Ovary (tissue), 3 donors: ENCODE data around the gene RHOBTB1.

Source experiments
- EP300 ChIP-seq: sonication (generic); formaldehyde crosslinking; IDR thresholded peaks from one replicate; pipeline ENCODE4 v1.6.1; 2017; ENCODE audit warnings: antibody characterized with exemption
- POLR2A ChIP-seq: fragments of 450-650 bp; IDR thresholded peaks from one replicate; pipeline ENCODE4 v1.6.1; 2017; ENCODE audit warnings: antibody characterized with exemption, mild to moderate bottlenecking, moderate library complexity
- TF ChIP-seq, protein P1 (sequence below), 3 donors: fragments of 450-650 bp in 2 of 3; fragments of 200-600 bp in 1 of 3; IDR thresholded peaks; one replicate each; pipeline versions ENCODE4 v1.5.1 to v1.8.0; 2016 to 2022; ENCODE audit warnings: antibody characterized with exemption in 3 of 3, mild to moderate bottlenecking in 1 of 3
- donor health status: DM: no; HTN: no; CAD: no.

DNA sequence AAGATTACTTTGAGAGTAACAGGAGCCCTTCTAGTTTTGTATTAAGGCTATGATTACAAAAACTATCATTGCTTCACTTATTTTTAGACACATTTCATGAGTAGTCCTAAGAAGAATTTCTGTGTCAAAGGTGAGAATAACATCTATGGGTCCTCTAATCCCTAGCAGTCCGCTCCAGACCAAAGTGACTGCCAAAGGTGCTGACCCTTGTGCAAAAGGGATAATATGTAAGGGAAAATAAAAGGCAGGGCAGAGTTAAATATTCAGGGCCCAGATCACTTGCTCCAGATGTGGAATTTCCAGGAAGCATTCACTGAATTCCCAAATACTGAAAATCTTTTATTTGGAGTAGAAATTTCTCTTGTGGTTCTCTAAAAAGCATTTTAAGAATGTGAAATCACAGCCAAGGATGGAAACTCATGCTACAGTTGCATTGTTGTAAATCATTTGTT, 29.3 kb downstream of the RHOBTB1 start:
- TF ChIP-seq, protein P1, sequence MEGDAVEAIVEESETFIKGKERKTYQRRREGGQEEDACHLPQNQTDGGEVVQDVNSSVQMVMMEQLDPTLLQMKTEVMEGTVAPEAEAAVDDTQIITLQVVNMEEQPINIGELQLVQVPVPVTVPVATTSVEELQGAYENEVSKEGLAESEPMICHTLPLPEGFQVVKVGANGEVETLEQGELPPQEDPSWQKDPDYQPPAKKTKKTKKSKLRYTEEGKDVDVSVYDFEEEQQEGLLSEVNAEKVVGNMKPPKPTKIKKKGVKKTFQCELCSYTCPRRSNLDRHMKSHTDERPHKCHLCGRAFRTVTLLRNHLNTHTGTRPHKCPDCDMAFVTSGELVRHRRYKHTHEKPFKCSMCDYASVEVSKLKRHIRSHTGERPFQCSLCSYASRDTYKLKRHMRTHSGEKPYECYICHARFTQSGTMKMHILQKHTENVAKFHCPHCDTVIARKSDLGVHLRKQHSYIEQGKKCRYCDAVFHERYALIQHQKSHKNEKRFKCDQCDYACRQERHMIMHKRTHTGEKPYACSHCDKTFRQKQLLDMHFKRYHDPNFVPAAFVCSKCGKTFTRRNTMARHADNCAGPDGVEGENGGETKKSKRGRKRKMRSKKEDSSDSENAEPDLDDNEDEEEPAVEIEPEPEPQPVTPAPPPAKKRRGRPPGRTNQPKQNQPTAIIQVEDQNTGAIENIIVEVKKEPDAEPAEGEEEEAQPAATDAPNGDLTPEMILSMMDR (IDR thresholded peaks at IDR 0.05) = no peak
- TF ChIP-seq POLR2A (no peak), EP300 (no peak)
